HepG2 (cell line): ENCODE measurements around the gene ZBTB9. TPM values are rescaled to one million over a fixed set of nuclear protein-coding genes. Genes with fewer than 3 reads are reported as not detected.

Experiments used
- ATAC-seq: fragments of 200-7000 bp; cut with Tn5 transposase; 3 replicates; pipeline ENCODE4 v1.9.1; 2020; ENCODE audit warnings: mild to moderate bottlenecking, moderate library complexity
- BruUV-seq: library from RNA; stranded (reverse); fragments of 400-500 nt; replicated peaks from 2 replicates; lab custom pipeline; 2021; lab: Mats Ljungman, UMichigan
- CTCF ChIA-PET: fragments of 300-600 bp; formaldehyde crosslinking; extraction: SDS; loops from one replicate; lab custom pipeline; 2021; ENCODE audit warnings: low total read pairs, inconsistent platforms, low intra/inter-chr PET ratio; lab: Yijun Ruan, JAX
- POLR2A ChIA-PET: fragments of 350-600 bp; sonication (Branson Sonifier 250); formaldehyde crosslinking; loops from one replicate; lab custom pipeline; 2020; ENCODE audit warnings: antibody characterized with exemption, inconsistent platforms; lab: Yijun Ruan, JAX
- DNase-seq: peaks from one replicate; pipeline ENCODE4 v3.0.0-alpha.2; 2015; ENCODE audit warnings: low spot score
- FAIRE-seq: peaks from 3 replicates; lab custom pipeline; 2011; peaks lifted over from hg19 to GRCh38; lab: Jason Lieb, UNC
- H2AFZ ChIP-seq: one replicate; pipeline ENCODE4 v1.6.1; 2011; ENCODE audit warnings: low read length, inconsistent platforms
- H3K27ac ChIP-seq: fragments of 300-600 bp; 3 replicates; pipeline ENCODE4 v1.8.0; 2011; ENCODE audit warnings: mixed run types, mild to moderate bottlenecking, mixed read lengths, low read length, inconsistent platforms; ENCODE audit not compliant: insufficient read depth; ENCODE audit errors: extremely low read length
- H3K27me3 ChIP-seq, 2 experiments: fragments of 200-600 bp in 1 of 2; 2 replicates in 1 of 2; 3 replicates in 1 of 2; pipeline versions ENCODE4 v1.6.0 to v1.8.0; 2011; ENCODE audit warnings: low read length in 2 of 2, mild to moderate bottlenecking in 2 of 2, moderate library complexity in 2 of 2, inconsistent platforms in 1 of 2; ENCODE audit not compliant: insufficient read depth in 2 of 2, control insufficient read depth in 1 of 2
- H3K36me3 ChIP-seq, 2 experiments: fragments of 200-600 bp in 1 of 2; replicated peaks in 1 of 2; 2 replicates in 1 of 2; 3 replicates in 1 of 2; pipeline versions ENCODE4 v1.5.1 to v1.8.0; 2011; ENCODE audit warnings: low read length in 2 of 2, inconsistent platforms in 1 of 2; ENCODE audit not compliant: insufficient read depth in 2 of 2, control insufficient read depth in 1 of 2
- H3K4me1 ChIP-seq: 2 replicates; pipeline ENCODE4 v1.5.1; 2012; ENCODE audit warnings: low read length, inconsistent platforms; ENCODE audit not compliant: insufficient read depth
- H3K4me2 ChIP-seq: 2 replicates; pipeline ENCODE4 v1.6.0; 2011; ENCODE audit warnings: low read depth, low read length, inconsistent platforms
- H3K4me3 ChIP-seq, 3 experiments: fragments of 200-600 bp in 1 of 3; sonication (generic), shearing (Covaris generic) in 1 of 3; replicated peaks in 1 of 3; 2 replicates each; pipeline ENCODE4 v1.5.1; 2011 to 2016; ENCODE audit warnings: low read length in 3 of 3, inconsistent platforms in 2 of 3, low read depth in 2 of 3, mild to moderate bottlenecking in 2 of 3, control low read depth in 1 of 3, mixed read lengths in 1 of 3; ENCODE audit not compliant: insufficient read depth in 1 of 3
- H3K79me2 ChIP-seq: one replicate; pipeline ENCODE4 v1.6.1; 2011; ENCODE audit warnings: low read length, inconsistent platforms; ENCODE audit not compliant: insufficient read depth
- H3K9ac ChIP-seq: 2 replicates; pipeline ENCODE4 v1.6.0; 2011; ENCODE audit warnings: mild to moderate bottlenecking, low read depth, low read length, inconsistent platforms; ENCODE audit not compliant: insufficient read depth
- H3K9me3 ChIP-seq: 2 replicates; pipeline ENCODE4 v1.5.1; 2012; ENCODE audit warnings: mild to moderate bottlenecking, low read length
- H4K20me1 ChIP-seq: 2 replicates; pipeline ENCODE4 v1.6.0; 2011; ENCODE audit warnings: inconsistent platforms, mild to moderate bottlenecking, low read length, moderate library complexity; ENCODE audit not compliant: insufficient read depth
- BCL6 ChIP-seq: IDR thresholded peaks from 2 replicates; pipeline ENCODE4 v1.6.1; 2016; ENCODE audit warnings: missing genetic modification reagents, missing compliant biosample characterization
- BRD4 ChIP-seq: sonication (generic); formaldehyde crosslinking; IDR thresholded peaks from 2 replicates; pipeline ENCODE4 v1.4.0; 2020; ENCODE audit warnings: missing genetic modification reagents
- GTF3A ChIP-seq: sonication (generic); formaldehyde crosslinking; conservative IDR thresholded peaks from 2 replicates; pipeline ENCODE4 v1.4.0; 2020; ENCODE audit warnings: mild to moderate bottlenecking, missing genetic modification reagents
- HNRNPL ChIP-seq: fragments of 200-400 bp; formaldehyde crosslinking; IDR thresholded peaks from 2 replicates; pipeline ENCODE4 v1.6.1; 2017; ENCODE audit warnings: mild to moderate bottlenecking, low read depth, low read length
- HOXA5 ChIP-seq: sonication (generic); formaldehyde crosslinking; IDR thresholded peaks from 2 replicates; pipeline ENCODE4 v1.4.0; 2020; ENCODE audit warnings: missing genetic modification reagents
- MEIS2 ChIP-seq: sonication (generic); formaldehyde crosslinking; IDR thresholded peaks from 2 replicates; pipeline ENCODE4 v1.9.0; 2021; ENCODE audit warnings: mild to moderate bottlenecking, missing genetic modification reagents
- SALL2 ChIP-seq: sonication (generic); formaldehyde crosslinking; IDR thresholded peaks from 2 replicates; pipeline ENCODE4 v1.8.1; 2023; ENCODE audit warnings: mild to moderate bottlenecking, missing genetic modification reagents, inconsistent platforms
- SAP130 ChIP-seq: IDR thresholded peaks from 2 replicates; pipeline ENCODE4 v1.6.1; 2016; ENCODE audit warnings: low read depth
- SMC3 ChIP-seq: IDR thresholded peaks from 2 replicates; pipeline ENCODE4 v1.6.1; 2011; ENCODE audit warnings: low read length, improper control_type of control experiment
- SP5 ChIP-seq: IDR thresholded peaks from 2 replicates; pipeline ENCODE4 v1.6.1; 2016; ENCODE audit warnings: low read depth, borderline replicate concordance
- ZNF253 ChIP-seq: sonication (generic); formaldehyde crosslinking; IDR thresholded peaks from 2 replicates; pipeline ENCODE4 v1.8.0; 2022; ENCODE audit warnings: mild to moderate bottlenecking, missing genetic modification reagents, borderline replicate concordance
- ZNF44 ChIP-seq: sonication (generic); formaldehyde crosslinking; IDR thresholded peaks from 2 replicates; pipeline ENCODE4 v1.5.1; 2020; ENCODE audit warnings: mild to moderate bottlenecking, missing genetic modification reagents
- ZNF484 ChIP-seq: sonication (generic); formaldehyde crosslinking; IDR thresholded peaks from 2 replicates; pipeline ENCODE4 v1.5.1; 2020; ENCODE audit warnings: mild to moderate bottlenecking, low read depth, missing genetic modification reagents, borderline replicate concordance
- ZNF766 ChIP-seq: sonication (generic); formaldehyde crosslinking; IDR thresholded peaks from 2 replicates; pipeline ENCODE4 v1.5.0; 2020; ENCODE audit warnings: missing genetic modification reagents, borderline replicate concordance
- ZNF883 ChIP-seq: sonication (generic); formaldehyde crosslinking; IDR thresholded peaks from 2 replicates; pipeline ENCODE4 v1.5.1; 2020; ENCODE audit warnings: mild to moderate bottlenecking, missing genetic modification reagents; ENCODE audit errors: not compliant biosample characterization
- WGBS: methylation state at CpG from one replicate; pipeline ENCODE4 v1.1.6; 2017; ENCODE audit warnings: low lambda C conversion rate; 5-methylcytosine and 5-hydroxymethylcytosine counted together
- in situ Hi-C: cut with HindIII; loops from 2 replicates; pipeline ENCODE4 v1.10.0; 2017; ENCODE audit warnings: low pct_unique_long_range_greater_than_20kb; ENCODE audit not compliant: extremely low pct_ligation_motif_present
- intact Hi-C: fragments of 100-400 bp; cut with micrococcal nuclease; formaldehyde crosslinking; loops from one replicate; pipeline ENCODE4 v1.10.0; 2022; ENCODE audit not compliant: unreplicated experiment
- polyA plus RNA-seq, 8 experiments: library from polyadenylated mRNA; depleted of rRNA in 3 of 8; stranded (reverse) in 7 of 8; unstranded in 1 of 8; fragments of >200 nt; fragmentation: Illumina TruSeq in 4 of 8; extraction: Trizol in 4 of 8; gene quantifications; 2 replicates each; pipeline versions ENCODE4 v1.2.1 to v1.2.3, GENCODE V29; 2011 to 2016; ENCODE audit warnings: low read depth in 4 of 8, missing spikeins in 1 of 8, mixed read lengths in 1 of 8; ENCODE audit not compliant: insufficient read depth in 1 of 8
- total RNA-seq, 5 experiments: library from RNA; depleted of rRNA; stranded (reverse); fragments of >200 nt; fragmentation: Illumina TruSeq; extraction: Trizol; gene quantifications; 2 replicates each; pipeline ENCODE4 v1.2.3, GENCODE V29; 2016; ENCODE audit warnings: low read depth in 1 of 5
- TF ChIP-seq, protein P1 (sequence below): sonication (generic); formaldehyde crosslinking; conservative IDR thresholded peaks from 2 replicates; pipeline ENCODE4 v1.4.0; 2020; ENCODE audit warnings: missing genetic modification reagents
- TF ChIP-seq, protein P2 (sequence below): sonication (generic); formaldehyde crosslinking; IDR thresholded peaks from 2 replicates; pipeline ENCODE4 v1.4.0; 2020; ENCODE audit warnings: mild to moderate bottlenecking, missing genetic modification reagents
- TF ChIP-seq, protein P3 (sequence below): sonication (generic); formaldehyde crosslinking; IDR thresholded peaks from 2 replicates; pipeline ENCODE4 v1.4.0; 2020; ENCODE audit warnings: missing genetic modification reagents

The ZBTB9 gene
- total and polyA plus RNA-seq, 2 of the 13 experiments (the other 11 are each of a cell fraction or from before 2014, with no cell fraction given) = 5.3 to 9.2 TPM

DNA sequence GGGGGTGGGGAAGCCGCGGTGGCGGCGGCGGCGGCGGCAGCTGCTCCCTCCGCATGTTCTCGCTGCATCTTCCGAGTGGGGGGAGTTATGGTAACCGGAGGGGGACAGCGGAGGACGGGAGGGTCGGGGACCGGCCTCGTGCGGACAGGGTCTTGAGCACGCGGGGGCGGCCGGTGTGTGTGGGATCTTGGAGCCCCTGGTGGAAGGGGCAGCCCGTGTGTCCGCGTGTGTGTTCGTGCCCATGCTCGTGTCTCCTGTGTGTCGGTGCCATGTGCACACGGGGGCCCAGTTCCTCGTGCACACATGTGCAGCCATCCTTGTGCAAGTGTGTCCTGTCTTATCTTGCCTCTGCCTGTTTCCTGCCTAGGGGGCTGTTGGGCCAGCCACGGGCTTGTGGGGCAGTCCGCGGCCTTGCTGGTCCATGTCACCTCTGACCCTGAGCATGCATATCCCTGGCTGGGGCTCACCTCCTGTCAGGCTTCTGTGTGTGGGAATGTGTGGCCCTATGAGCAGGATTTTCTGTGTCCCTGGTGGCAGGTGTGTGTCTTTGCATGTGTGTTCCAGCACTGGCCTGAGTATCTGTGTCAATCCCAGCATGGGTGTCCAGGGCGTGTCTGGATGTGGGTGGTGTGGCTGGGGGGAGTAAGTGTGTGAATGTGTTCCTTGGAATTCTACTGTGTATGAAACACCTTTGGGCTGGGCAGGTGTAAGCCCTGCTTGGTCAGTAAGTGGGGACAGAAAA, 26.0 kb upstream of the ZBTB9 start (continued):
- TF ChIP-seq ZNF253 (CRISPR knock-in tag) (peak; percentile 82; the same call in 1 of the 2 replicates), ZNF766 (CRISPR knock-in tag) (no peak), SMC3 (peak; percentile 25; the same call in 1 of the 2 replicates), SAP130 (CRISPR knock-in tag) (peak; percentile 57; the same call in 1 of the 2 replicates), HNRNPL (0 out of 2 replicates have a peak, but pooled peaks have one; percentile 35)
- TF ChIP-seq, all 625 proteins: peak for 161

DNA sequence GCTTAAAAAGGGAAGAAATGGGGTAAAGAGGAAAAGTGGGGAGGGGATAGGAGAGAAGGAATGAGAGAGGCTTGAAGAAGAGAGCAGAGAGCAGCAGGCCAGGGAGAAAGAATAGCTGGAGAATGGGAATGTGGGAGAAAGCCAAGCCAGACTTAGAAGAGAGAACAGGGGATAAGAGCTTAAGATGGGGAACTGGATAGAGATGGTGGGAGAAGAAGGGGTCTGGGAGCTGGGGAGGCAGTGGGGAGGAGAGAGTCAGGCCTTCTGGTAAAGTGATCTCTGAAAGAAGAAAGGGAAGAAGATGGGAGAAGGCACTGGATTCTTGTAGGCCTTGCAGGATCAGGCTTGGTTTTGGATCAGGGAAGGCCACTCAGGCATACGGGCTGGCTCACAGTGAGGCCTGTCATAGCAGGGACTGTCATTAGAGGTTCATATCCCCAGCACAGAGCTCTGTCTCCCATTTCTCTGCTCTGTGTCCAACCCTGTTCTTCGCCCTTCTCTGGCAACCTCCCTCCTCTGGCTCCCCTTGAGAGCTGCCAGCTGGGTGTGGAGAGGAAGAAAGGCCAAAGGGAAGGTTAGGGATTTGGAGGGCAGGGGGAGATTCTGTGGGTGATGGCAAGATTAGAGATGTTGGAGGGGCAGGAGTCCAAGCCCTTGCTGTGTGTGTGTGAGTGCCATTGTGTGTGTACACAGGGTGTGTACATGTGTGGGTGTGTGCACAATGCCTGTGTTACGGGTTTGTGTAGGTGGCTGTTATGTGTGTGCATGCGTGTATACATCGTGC, 25.2 kb upstream of the ZBTB9 start:
- DNase-seq (no peak), ATAC-seq (peak; percentile 4; the same call in 1 of the 3 replicates), FAIRE-seq (no peak)
- BruUV-seq = no TSS peak
- Histone ChIP-seq H3K9ac (no peak overlapping the region), H3K27ac (no peak overlapping the region), H3K9me3 (no peaks in the 10 kb centered on the region), H3K4me3 (no peak overlapping the region), H3K36me3 (no peaks in the 10 kb centered on the region), H3K79me2 (no peaks in the 10 kb centered on the region), H4K20me1 (no peaks in the 10 kb centered on the region), H3K27me3 (peaks cover 0 to 3% of the 10 kb centered on the region in 2 experiments; a peak in 1 of 5 replicates), H3K4me2 (no peak overlapping the region; the same call in 1 of the 2 replicates), H3K4me1 (peaks cover 57% of the 10 kb centered on the region), H2AFZ (no peak overlapping the region)
- in situ Hi-C loops = no loop called here
- intact Hi-C loops = loop anchor here (1.0 kb wide), 1 partner anchor 25 kb away; the partner anchor contains the start of gene ZBTB9
- ChIA-PET CTCF (no interaction called here), POLR2A (interaction anchor here (1.2 to 3.5 kb wide), 2 partner anchors 11 to 25 kb away, joined by 5 to 23 read pairs; partner anchors contain the start of genes CUTA, SYNGAP1 and ZBTB9)
- 45% methylated on average over 5 of the region's 5 CpGs for WGBS
- no peak for TF ChIP-seq SP5 (CRISPR knock-in tag)
- TF ChIP-seq, protein P1, sequence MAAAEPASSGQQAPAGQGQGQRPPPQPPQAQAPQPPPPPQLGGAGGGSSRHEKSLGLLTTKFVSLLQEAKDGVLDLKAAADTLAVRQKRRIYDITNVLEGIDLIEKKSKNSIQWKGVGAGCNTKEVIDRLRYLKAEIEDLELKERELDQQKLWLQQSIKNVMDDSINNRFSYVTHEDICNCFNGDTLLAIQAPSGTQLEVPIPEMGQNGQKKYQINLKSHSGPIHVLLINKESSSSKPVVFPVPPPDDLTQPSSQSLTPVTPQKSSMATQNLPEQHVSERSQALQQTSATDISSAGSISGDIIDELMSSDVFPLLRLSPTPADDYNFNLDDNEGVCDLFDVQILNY (CRISPR knock-in tag) = no peak
- TF ChIP-seq, protein P2, sequence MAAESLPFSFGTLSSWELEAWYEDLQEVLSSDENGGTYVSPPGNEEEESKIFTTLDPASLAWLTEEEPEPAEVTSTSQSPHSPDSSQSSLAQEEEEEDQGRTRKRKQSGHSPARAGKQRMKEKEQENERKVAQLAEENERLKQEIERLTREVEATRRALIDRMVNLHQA (CRISPR knock-in tag) = no peak
- TF ChIP-seq MEIS2 (CRISPR knock-in tag) = no peak
- no peak for TF ChIP-seq ZNF484 (CRISPR knock-in tag)
- no peak for TF ChIP-seq BCL6 (CRISPR knock-in tag)
- peak; percentile 27 for TF ChIP-seq ZNF883 (CRISPR knock-in tag)
- TF ChIP-seq SALL2 (CRISPR knock-in tag) = no peak
- no peak for TF ChIP-seq BRD4 (CRISPR knock-in tag)
- TF ChIP-seq HOXA5 (CRISPR knock-in tag) = no peak
- TF ChIP-seq ZNF44 (CRISPR knock-in tag) = peak; percentile 53; the same call in 1 of the 2 replicates
- TF ChIP-seq, protein P3, sequence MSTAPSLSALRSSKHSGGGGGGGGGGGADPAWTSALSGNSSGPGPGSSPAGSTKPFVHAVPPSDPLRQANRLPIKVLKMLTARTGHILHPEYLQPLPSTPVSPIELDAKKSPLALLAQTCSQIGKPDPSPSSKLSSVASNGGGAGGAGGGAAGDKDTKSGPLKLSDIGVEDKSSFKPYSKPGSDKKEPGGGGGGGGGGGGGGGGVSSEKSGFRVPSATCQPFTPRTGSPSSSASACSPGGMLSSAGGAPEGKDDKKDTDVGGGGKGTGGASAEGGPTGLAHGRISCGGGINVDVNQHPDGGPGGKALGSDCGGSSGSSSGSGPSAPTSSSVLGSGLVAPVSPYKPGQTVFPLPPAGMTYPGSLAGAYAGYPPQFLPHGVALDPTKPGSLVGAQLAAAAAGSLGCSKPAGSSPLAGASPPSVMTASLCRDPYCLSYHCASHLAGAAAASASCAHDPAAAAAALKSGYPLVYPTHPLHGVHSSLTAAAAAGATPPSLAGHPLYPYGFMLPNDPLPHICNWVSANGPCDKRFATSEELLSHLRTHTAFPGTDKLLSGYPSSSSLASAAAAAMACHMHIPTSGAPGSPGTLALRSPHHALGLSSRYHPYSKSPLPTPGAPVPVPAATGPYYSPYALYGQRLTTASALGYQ (CRISPR knock-in tag) = no peak
- TF ChIP-seq GTF3A (CRISPR knock-in tag) = no peak
